SK-N-SH treated with all-trans-retinoic acid at 6 μM for 48 hours (cell line): ENCODE results near the gene ODAD2.

Source experiments
- ISL1 ChIP-seq: fragments of 250-450 bp; sonication (Bioruptor Pico); IDR thresholded peaks from 2 replicates; pipeline ENCODE4 v2.1.2; 2022; ENCODE audit warnings: mild to moderate bottlenecking, moderate library complexity
- OSR1 ChIP-seq: fragments of 250-450 bp; sonication (Bioruptor Pico); IDR thresholded peaks from 2 replicates; pipeline ENCODE4 v1.8.0; 2022; ENCODE audit warnings: moderate library complexity, mild to moderate bottlenecking, inconsistent platforms
- TOX ChIP-seq: fragments of 250-450 bp; sonication (Bioruptor Pico); IDR thresholded peaks from 2 replicates; pipeline ENCODE4 v1.8.0; 2021; ENCODE audit warnings: mild to moderate bottlenecking, moderate library complexity, borderline replicate concordance
- ZNF8 ChIP-seq: fragments of 450-650 bp; formaldehyde crosslinking; IDR thresholded peaks from 2 replicates; pipeline ENCODE4 v1.5.0; 2020; ENCODE audit warnings: mild to moderate bottlenecking, moderate library complexity
- TF ChIP-seq, protein P1 (sequence below): fragments of 250-450 bp; sonication (Bioruptor Pico); IDR thresholded peaks from 2 replicates; pipeline ENCODE4 v1.8.0; 2020; ENCODE audit warnings: mild to moderate bottlenecking, moderate library complexity, borderline replicate concordance

DNA sequence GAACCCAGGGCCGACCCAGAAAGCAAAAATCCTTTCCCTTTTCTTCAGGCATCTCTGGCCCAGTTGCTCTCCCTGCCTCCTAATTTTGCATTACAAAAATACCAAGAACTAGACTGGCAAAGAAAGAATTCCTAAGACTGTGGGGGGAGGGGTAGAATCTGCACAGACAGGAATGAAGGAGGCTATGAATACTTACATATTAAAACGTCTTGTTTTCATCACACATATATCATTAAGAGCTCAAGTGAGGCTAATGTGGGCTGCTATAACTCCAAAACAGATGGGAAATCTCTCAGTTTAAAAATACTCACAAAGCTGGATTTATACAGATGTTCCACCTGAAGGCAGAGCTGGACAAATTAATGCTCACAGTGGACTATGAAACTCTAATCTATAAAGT, 224.0 kb downstream of the ODAD2 start:
- TF ChIP-seq, protein P1, sequence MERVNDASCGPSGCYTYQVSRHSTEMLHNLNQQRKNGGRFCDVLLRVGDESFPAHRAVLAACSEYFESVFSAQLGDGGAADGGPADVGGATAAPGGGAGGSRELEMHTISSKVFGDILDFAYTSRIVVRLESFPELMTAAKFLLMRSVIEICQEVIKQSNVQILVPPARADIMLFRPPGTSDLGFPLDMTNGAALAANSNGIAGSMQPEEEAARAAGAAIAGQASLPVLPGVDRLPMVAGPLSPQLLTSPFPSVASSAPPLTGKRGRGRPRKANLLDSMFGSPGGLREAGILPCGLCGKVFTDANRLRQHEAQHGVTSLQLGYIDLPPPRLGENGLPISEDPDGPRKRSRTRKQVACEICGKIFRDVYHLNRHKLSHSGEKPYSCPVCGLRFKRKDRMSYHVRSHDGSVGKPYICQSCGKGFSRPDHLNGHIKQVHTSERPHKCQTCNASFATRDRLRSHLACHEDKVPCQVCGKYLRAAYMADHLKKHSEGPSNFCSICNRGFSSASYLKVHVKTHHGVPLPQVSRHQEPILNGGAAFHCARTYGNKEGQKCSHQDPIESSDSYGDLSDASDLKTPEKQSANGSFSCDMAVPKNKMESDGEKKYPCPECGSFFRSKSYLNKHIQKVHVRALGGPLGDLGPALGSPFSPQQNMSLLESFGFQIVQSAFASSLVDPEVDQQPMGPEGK (CRISPR knock-in tag): no peak
- TF ChIP-seq OSR1 (CRISPR knock-in tag) (no peak), TOX (CRISPR knock-in tag) (no peak), ISL1 (no peak), ZNF8 (CRISPR knock-in tag) (no peak)
